Nephron (organoid): ENCODE data around the gene ATG16L2.

Experiments used
- H3K27ac Mint-ChIP-seq, 3 experiments: 2 replicates each; pipeline ENCODE4 v1.8.0; 2020; ENCODE audit warnings: mixed read lengths in 3 of 3, mild to moderate bottlenecking in 2 of 3, moderate library complexity in 1 of 3
- H3K27me3 Mint-ChIP-seq: 2 replicates; pipeline ENCODE4 v1.8.0; 2021; ENCODE audit warnings: low read depth, mild to moderate bottlenecking, moderate library complexity, mixed read lengths
- H3K36me3 Mint-ChIP-seq: 2 replicates; pipeline ENCODE4 v1.8.0; 2020; ENCODE audit warnings: low read depth, mixed read lengths
- H3K4me1 Mint-ChIP-seq: 2 replicates; pipeline ENCODE4 v1.8.0; 2020; ENCODE audit warnings: mixed read lengths
- H3K4me3 Mint-ChIP-seq, 3 experiments: 2 replicates each; pipeline ENCODE4 v1.8.0; 2020; ENCODE audit warnings: mild to moderate bottlenecking in 3 of 3, mixed read lengths in 3 of 3, moderate library complexity in 2 of 3
- H3K9me3 Mint-ChIP-seq: 2 replicates; pipeline ENCODE4 v1.8.0; 2020; ENCODE audit warnings: mixed read lengths
- CTCF ChIP-seq, 3 experiments: fragments of 200-600 bp; sonication (generic); IDR thresholded peaks; one replicate each; pipeline ENCODE4 v1.5.0; 2021; ENCODE audit warnings: antibody characterized with exemption in 3 of 3; ENCODE audit not compliant: unreplicated experiment in 3 of 3

Gene ATG16L2

GRCh38 chr11:72833811-72834493 is 19.7 kb downstream of the ATG16L2 start:
- H3K9me3 Mint-ChIP-seq: no peaks in the 10 kb centered on the region
- no peak for TF ChIP-seq CTCF (IDR thresholded peaks at IDR 0.05; ENCODE audit: unreplicated experiment in 3 of 3)
- peak overlapping the region in 2 of 3 experiments; percentile 3 to 43 for H3K4me3 Mint-ChIP-seq
- peaks cover 17% of the 10 kb centered on the region for H3K36me3 Mint-ChIP-seq
- H3K27me3 Mint-ChIP-seq: no peaks in the 10 kb centered on the region
- H3K27ac Mint-ChIP-seq: peak overlapping the region; percentile 74 to 99 (median 88)
- peaks cover 39% of the 10 kb centered on the region for H3K4me1 Mint-ChIP-seq

DNA sequence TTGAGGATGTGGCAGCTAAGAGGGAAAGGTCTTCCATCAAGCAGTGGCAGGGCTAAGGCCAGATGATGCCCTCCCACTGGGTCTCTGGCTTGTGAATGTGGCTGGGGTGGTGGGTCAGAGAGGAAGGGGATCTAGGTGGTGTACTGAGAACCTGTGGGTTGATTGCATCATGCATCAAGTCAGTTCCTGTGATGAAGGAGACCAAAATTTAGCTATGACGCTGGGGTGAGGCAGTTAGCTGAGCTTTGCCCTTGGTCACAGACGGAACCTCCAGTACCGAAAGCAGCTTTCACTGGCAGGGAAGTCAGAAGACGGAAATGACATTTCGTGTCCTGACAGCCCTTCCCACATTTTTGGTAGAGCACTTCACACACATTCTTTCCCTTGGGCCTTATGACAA is 20.7 kb downstream of the ATG16L2 start:
- Mint-ChIP-seq H3K27me3 (no peaks in the 10 kb centered on the region), H3K36me3 (peaks cover 26% of the 10 kb centered on the region), H3K9me3 (no peaks in the 10 kb centered on the region), H3K4me1 (peaks cover 39% of the 10 kb centered on the region), H3K27ac (peak overlapping the region; percentile 74 to 99 (median 88)), H3K4me3 (no peak overlapping the region)
- no peak for TF ChIP-seq CTCF (IDR thresholded peaks at IDR 0.05; ENCODE audit: unreplicated experiment in 3 of 3)

DNA sequence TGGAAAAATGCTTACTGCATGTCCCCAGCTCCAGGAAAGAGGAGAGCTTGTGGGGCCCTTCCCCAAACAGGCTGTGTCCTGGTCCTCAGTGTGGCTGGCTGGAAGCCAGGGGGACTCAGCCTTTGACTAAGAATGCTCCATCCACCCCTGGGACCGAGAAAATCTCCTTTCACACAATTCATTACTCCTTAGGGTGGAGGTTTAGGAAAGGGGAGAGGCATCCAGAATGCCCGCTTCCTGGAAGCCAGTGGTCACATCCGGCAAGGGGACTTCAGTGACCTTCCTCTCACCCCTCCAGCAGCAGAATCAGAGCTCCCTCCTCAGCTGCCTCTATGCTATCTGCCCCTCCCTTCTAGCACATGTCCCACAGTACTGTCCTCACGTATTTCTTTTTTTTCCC is 21.9 kb downstream of the ATG16L2 start:
- Mint-ChIP-seq H3K4me3 (peak overlapping the region in 1 of 3 experiments; percentile 1), H3K27ac (peak overlapping the region; percentile 79 to 88 (median 88)), H3K27me3 (no peaks in the 10 kb centered on the region), H3K9me3 (no peaks in the 10 kb centered on the region), H3K36me3 (peaks cover 34% of the 10 kb centered on the region), H3K4me1 (peaks cover 39% of the 10 kb centered on the region)
- no peak for TF ChIP-seq CTCF (IDR thresholded peaks at IDR 0.05; ENCODE audit: unreplicated experiment in 3 of 3)

GRCh38 chr11:72838691-72839305 is 24.6 kb downstream of the ATG16L2 start:
- no peaks in the 10 kb centered on the region for H3K27me3 Mint-ChIP-seq
- peak overlapping the region in 1 of 3 experiments; percentile 3 for H3K27ac Mint-ChIP-seq
- H3K4me1 Mint-ChIP-seq: peaks cover 40% of the 10 kb centered on the region
- H3K36me3 Mint-ChIP-seq: peaks cover 53% of the 10 kb centered on the region
- no peaks in the 10 kb centered on the region for H3K9me3 Mint-ChIP-seq
- no peak for TF ChIP-seq CTCF (IDR thresholded peaks at IDR 0.05; ENCODE audit: unreplicated experiment in 3 of 3)
- no peak overlapping the region for H3K4me3 Mint-ChIP-seq

DNA sequence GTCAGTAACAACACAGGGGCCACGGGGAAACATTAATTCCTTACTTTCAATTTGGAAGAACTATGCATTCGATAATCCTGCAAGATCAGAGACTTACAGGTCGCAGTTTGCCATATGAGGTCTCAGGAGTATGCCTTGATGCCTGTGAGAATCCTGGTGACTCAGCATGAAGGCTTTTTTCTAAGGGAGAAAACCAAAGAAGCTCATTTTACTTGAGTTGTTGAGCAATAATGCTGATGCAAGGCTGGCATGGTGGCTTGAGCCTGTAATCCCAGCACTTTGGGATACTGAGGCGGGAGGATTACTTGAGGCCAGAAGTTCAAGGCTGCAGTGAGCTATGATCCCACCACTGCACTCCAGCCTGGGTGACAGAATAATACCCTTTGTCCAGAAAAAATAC is 26.6 kb downstream of the ATG16L2 start:
- H3K27me3 Mint-ChIP-seq: no peaks in the 10 kb centered on the region

More for the DNA sequence above, 26.6 kb downstream of the ATG16L2 start:
- Mint-ChIP-seq H3K4me3 (no peak overlapping the region), H3K27ac (peak overlapping the region in 1 of 3 experiments; percentile 41), H3K36me3 (peaks cover 57% of the 10 kb centered on the region), H3K9me3 (no peaks in the 10 kb centered on the region), H3K4me1 (peaks cover 43% of the 10 kb centered on the region)
- no peak for TF ChIP-seq CTCF (IDR thresholded peaks at IDR 0.05; ENCODE audit: unreplicated experiment in 3 of 3)
